ENCODE results near the gene MYOM1.
"Not testable (repeated sequence)": the region's sequence is repeated elsewhere in the genome, so short reads cannot be mapped to it uniquely, and the experiment has no call there.

Gene MYOM1

GRCh38 chr18:3248658-3249359 is 29.0 kb upstream of the MYOM1 start:
- DNase-seq, result peak; percentile 32

- DNase-seq, result no peak
Measured at GRCh38 chr18:3248062-3248657, 28.4 kb upstream of the MYOM1 start.

GRCh38 chr18:3247240-3248061 is 27.7 kb upstream of the MYOM1 start, which contains the start of gene MYL12A:
Gene MYL12A, plus strand, starts transcription at chr18:3247801. Its CDS starts 5,447 bp downstream, at chr18:3253248.
- peak; percentile 98 for DNase-seq

GRCh38 chr18:3246635-3247239 is 27.0 kb upstream of the MYOM1 start:
- no peak for DNase-seq

GRCh38 chr18:3245853-3246634 is 26.3 kb upstream of the MYOM1 start:
- peak; percentile 84 for DNase-seq

- DNase-seq, result no peak
Measured at GRCh38 chr18:3245185-3245564, 25.4 kb upstream of the MYOM1 start.

GRCh38 chr18:3238742-3239141 is 19.0 kb upstream of the MYOM1 start:
- no peak for DNase-seq

- DNase-seq, result peak; percentile 68
Measured at GRCh38 chr18:3236470-3236869, 16.7 kb upstream of the MYOM1 start.

- DNase-seq, result no peak
Measured at GRCh38 chr18:3235846-3236245, 16.1 kb upstream of the MYOM1 start.

GRCh38 chr18:3234457-3234856 is 14.7 kb upstream of the MYOM1 start:
- DNase-seq, result no peak

- no peak for DNase-seq
Measured at GRCh38 chr18:3233433-3234168, 13.8 kb upstream of the MYOM1 start.

GRCh38 chr18:3233004-3233403 is 13.2 kb upstream of the MYOM1 start:
- DNase-seq, result no peak

GRCh38 chr18:3230401-3231334 is 10.9 kb upstream of the MYOM1 start:
- no peak for DNase-seq

- no peak for DNase-seq
Measured at GRCh38 chr18:3226048-3226447, 6.3 kb upstream of the MYOM1 start.

- DNase-seq, result no peak
Measured at GRCh38 chr18:3225588-3225987, 5.8 kb upstream of the MYOM1 start.

- no peak for DNase-seq
Measured at GRCh38 chr18:3224223-3224622, 4.5 kb upstream of the MYOM1 start.

GRCh38 chr18:3223356-3223755 is 3.6 kb upstream of the MYOM1 start:
- no peak for DNase-seq

GRCh38 chr18:3221496-3221895 is 1.7 kb upstream of the MYOM1 start:
- no peak for DNase-seq

GRCh38 chr18:3220868-3221267 is 1.1 kb upstream of the MYOM1 start:
- not testable (repeated sequence) for DNase-seq

- no peak for DNase-seq
Measured at GRCh38 chr18:3219241-3219630, 532 bp downstream of the MYOM1 start.

- DNase-seq, result no peak
Measured at GRCh38 chr18:3218819-3219218, 949 bp downstream of the MYOM1 start.
